NT2/D1 (cell line): ENCODE results near the gene CLCA2.

ENCODE experiments used
- DNase-seq: peaks from one replicate; pipeline ENCODE4 v3.0.0-alpha.2; 2011; ENCODE audit warnings: low read depth, low spot score
- H3K27me3 ChIP-seq: 2 replicates; pipeline ENCODE4 v1.6.0; 2011; ENCODE audit warnings: mild to moderate bottlenecking; ENCODE audit not compliant: insufficient read length, insufficient read depth
- H3K36me3 ChIP-seq: 2 replicates; pipeline ENCODE4 v1.6.1; 2011; ENCODE audit warnings: mild to moderate bottlenecking, low read length, mixed read lengths; ENCODE audit not compliant: insufficient read depth, insufficient read length
- H3K4me1 ChIP-seq: 2 replicates; pipeline ENCODE4 v1.5.1; 2011; ENCODE audit not compliant: insufficient read depth, insufficient read length
- H3K4me3 ChIP-seq: 2 replicates; pipeline ENCODE4 v1.5.1; 2011; ENCODE audit warnings: low read depth; ENCODE audit not compliant: insufficient read length
- H3K9ac ChIP-seq: 2 replicates; pipeline ENCODE4 v1.6.0; 2011; ENCODE audit warnings: low read depth; ENCODE audit not compliant: insufficient read length
- H3K9me3 ChIP-seq: 2 replicates; pipeline ENCODE4 v1.5.1; 2011; ENCODE audit warnings: mild to moderate bottlenecking, low read length; ENCODE audit not compliant: insufficient read depth
- SUZ12 ChIP-seq: IDR thresholded peaks from 2 replicates; pipeline ENCODE4 v1.6.1; 2011; ENCODE audit not compliant: insufficient read length, insufficient read depth; ENCODE audit errors: extremely low read depth
- YY1 ChIP-seq: IDR thresholded peaks from 2 replicates; pipeline ENCODE4 v1.6.1; 2011; ENCODE audit not compliant: insufficient read length, insufficient read depth
- ZNF274 ChIP-seq: IDR thresholded peaks from 2 replicates; pipeline ENCODE4 v1.6.1; 2011; ENCODE audit warnings: mild to moderate bottlenecking, low read depth, low read length

The CLCA2 gene

DNA sequence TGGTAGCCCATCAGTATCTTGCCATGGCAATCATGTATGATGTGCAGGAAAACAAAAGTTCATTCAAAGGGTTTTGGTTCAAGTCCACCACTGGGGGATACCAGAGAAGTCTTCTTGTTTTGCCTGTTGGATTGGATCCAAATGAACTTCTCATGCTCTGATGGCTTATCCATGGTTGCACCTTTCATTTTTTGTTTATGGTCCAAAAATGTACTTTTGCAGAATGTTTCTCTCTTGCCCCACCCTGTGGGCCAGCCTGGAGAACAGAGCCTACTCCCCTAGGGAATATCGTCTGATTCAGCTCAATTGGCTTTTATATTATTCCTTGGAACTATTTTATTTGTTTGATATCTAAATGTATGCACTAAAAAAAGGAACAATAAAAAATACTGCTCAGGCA, 24.7 kb downstream of the CLCA2 start:
- Histone ChIP-seq H3K36me3 (no peaks in the 10 kb centered on the region), H3K4me1 (no peaks in the 10 kb centered on the region), H3K27me3 (no peaks in the 10 kb centered on the region), H3K4me3 (no peak overlapping the region), H3K9me3 (no peaks in the 10 kb centered on the region), H3K9ac (no peak overlapping the region)
- DNase-seq = no peak
- TF ChIP-seq YY1 = no peak
- TF ChIP-seq SUZ12 = no peak
- no peak for TF ChIP-seq ZNF274

GRCh38 chr1:86449103-86449502, 25.1 kb downstream of the CLCA2 start:
- no peak overlapping the region for H3K9ac ChIP-seq
- no peak for DNase-seq
- no peaks in the 10 kb centered on the region for H3K9me3 ChIP-seq
- H3K27me3 ChIP-seq = no peaks in the 10 kb centered on the region
- no peaks in the 10 kb centered on the region for H3K4me1 ChIP-seq
- TF ChIP-seq YY1 (no peak), ZNF274 (no peak), SUZ12 (no peak)
- H3K36me3 ChIP-seq = no peaks in the 10 kb centered on the region
- no peak overlapping the region for H3K4me3 ChIP-seq

DNA sequence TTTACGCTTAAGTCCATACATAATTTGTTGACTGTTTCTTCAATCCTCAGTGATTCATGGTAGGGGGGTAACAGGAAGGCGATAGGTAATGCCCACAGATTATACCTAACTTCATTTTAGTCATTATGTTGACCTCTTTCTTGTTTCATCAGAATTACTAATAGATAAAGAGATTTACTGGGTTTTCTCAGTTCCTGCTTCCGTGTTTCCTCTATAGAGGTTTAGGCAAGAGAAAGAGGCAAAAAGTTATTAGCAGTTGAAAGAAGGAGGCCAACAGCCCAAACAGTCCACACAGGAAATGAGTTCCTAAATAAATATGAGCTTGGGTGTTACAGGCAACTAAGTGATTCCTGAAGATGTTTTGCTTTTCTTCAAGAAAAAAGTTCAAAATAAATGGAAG, 26.9 kb downstream of the CLCA2 start:
- DNase-seq = no peak
- TF ChIP-seq SUZ12 (no peak), YY1 (no peak), ZNF274 (no peak)

DNA sequence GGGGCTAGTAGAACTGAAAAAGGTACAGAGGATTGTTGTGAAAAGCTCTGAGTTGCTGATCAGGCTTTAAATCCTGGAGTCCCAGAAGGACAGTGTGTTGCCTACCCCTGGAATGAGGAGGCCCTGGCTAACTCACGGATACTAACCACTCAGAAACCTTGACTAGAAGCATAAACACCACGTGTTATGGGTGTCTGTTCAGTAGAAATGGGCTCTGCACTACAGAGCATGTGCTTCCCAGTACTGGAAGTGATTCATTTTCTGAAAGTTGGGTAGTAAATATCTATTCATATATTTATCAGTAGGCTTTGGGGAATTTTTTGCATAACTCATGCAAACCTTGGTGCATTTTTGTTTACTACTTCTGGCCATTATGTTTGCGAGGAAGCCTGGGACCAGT, 29.7 kb downstream of the CLCA2 start:
- DNase-seq = no peak
- no peak for TF ChIP-seq ZNF274
- no peak for TF ChIP-seq YY1
- TF ChIP-seq SUZ12 = no peak
- H3K4me1 ChIP-seq = no peaks in the 10 kb centered on the region
- no peak overlapping the region for H3K4me3 ChIP-seq
- H3K27me3 ChIP-seq = no peaks in the 10 kb centered on the region
- no peaks in the 10 kb centered on the region for H3K36me3 ChIP-seq
- no peak overlapping the region for H3K9ac ChIP-seq
- H3K9me3 ChIP-seq = no peaks in the 10 kb centered on the region

More for the DNA sequence above, 26.9 kb downstream of the CLCA2 start:
- no peaks in the 10 kb centered on the region for H3K4me1 ChIP-seq
- H3K9me3 ChIP-seq = no peaks in the 10 kb centered on the region
- no peak overlapping the region for H3K4me3 ChIP-seq
- no peaks in the 10 kb centered on the region for H3K27me3 ChIP-seq
- H3K9ac ChIP-seq = no peak overlapping the region
- no peaks in the 10 kb centered on the region for H3K36me3 ChIP-seq

DNA sequence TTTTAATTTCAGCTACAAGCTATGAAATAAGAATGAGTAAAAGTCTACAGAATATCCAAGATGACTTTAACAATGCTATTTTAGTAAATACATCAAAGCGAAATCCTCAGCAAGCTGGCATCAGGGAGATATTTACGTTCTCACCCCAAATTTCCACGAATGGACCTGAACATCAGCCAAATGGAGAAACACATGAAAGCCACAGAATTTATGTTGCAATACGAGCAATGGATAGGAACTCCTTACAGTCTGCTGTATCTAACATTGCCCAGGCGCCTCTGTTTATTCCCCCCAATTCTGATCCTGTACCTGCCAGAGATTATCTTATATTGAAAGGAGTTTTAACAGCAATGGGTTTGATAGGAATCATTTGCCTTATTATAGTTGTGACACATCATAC, 31.1 kb downstream of the CLCA2 start:
- Histone ChIP-seq H3K9me3 (no peaks in the 10 kb centered on the region), H3K27me3 (no peaks in the 10 kb centered on the region), H3K4me1 (no peaks in the 10 kb centered on the region), H3K36me3 (no peaks in the 10 kb centered on the region), H3K4me3 (no peak overlapping the region), H3K9ac (no peak overlapping the region)
- no peak for DNase-seq
- no peak for TF ChIP-seq YY1
- TF ChIP-seq ZNF274 = no peak
- no peak for TF ChIP-seq SUZ12

GRCh38 chr1:86460998-86461397, 37.0 kb downstream of the CLCA2 start:
- Histone ChIP-seq H3K9ac (no peak overlapping the region), H3K4me3 (no peak overlapping the region), H3K36me3 (no peaks in the 10 kb centered on the region), H3K4me1 (no peaks in the 10 kb centered on the region), H3K9me3 (no peaks in the 10 kb centered on the region), H3K27me3 (no peaks in the 10 kb centered on the region)
- TF ChIP-seq ZNF274 (no peak), YY1 (no peak), SUZ12 (no peak)
- no peak for DNase-seq

DNA sequence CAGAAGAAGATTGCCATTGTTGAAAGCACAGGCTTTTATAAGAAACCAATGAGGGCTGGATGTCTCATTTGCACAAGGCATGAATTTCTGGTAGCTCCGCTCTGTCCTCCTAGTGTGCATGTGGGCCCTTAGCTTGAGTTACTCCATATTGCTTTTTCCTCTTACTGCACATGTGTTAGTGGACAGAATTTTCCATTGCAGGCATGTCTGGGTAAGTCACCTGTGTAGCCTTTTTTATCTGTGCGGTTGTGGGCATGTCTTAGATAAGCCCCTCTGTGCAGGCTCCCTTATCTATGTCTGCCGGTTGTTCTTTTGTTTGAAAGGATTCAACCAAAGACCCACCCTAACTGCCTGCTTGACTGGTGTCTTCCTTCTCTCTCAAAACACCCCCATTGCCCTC, 37.5 kb downstream of the CLCA2 start:
- no peaks in the 10 kb centered on the region for H3K36me3 ChIP-seq
- H3K9me3 ChIP-seq = no peaks in the 10 kb centered on the region
- no peak for DNase-seq
- TF ChIP-seq SUZ12 (no peak), YY1 (no peak), ZNF274 (no peak)
- no peaks in the 10 kb centered on the region for H3K27me3 ChIP-seq
- no peak overlapping the region for H3K4me3 ChIP-seq
- no peak overlapping the region for H3K9ac ChIP-seq
- no peaks in the 10 kb centered on the region for H3K4me1 ChIP-seq

- Histone ChIP-seq H3K9me3 (no peaks in the 10 kb centered on the region), H3K9ac (no peak overlapping the region), H3K4me1 (no peaks in the 10 kb centered on the region), H3K27me3 (no peaks in the 10 kb centered on the region), H3K4me3 (no peak overlapping the region), H3K36me3 (no peaks in the 10 kb centered on the region)
- no peak for DNase-seq
- TF ChIP-seq SUZ12 (no peak), ZNF274 (no peak), YY1 (no peak)
Observed at GRCh38 chr1:86464819-86465218, 40.8 kb downstream of the CLCA2 start.
